ENCODE results near the gene NIPAL3.
"Not testable (repeated sequence)": the region's sequence is repeated elsewhere in the genome, so short reads cannot be mapped to it uniquely, and the experiment has no call there.

Gene NIPAL3

DNA sequence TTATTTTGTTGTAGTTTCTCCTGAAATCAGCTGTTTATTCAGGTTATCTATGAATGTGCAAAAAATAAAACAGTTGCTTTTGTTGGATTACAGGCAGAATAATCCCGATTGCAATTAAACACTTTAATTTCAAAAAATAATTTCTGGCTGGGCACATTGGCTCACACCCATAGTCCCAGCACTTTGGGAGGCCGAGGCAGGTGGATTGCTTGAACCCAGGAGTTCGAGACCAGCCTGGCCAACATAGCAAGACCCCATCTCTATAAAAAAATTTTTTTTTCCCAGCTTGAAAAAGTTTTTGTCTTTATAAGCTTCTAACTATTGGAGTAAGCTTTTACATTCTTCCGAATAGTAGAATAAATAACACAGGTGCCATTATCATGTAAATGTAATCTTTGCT lies 102.3 kb downstream of the NIPAL3 start:
- ATAC-seq, result no peak

DNA sequence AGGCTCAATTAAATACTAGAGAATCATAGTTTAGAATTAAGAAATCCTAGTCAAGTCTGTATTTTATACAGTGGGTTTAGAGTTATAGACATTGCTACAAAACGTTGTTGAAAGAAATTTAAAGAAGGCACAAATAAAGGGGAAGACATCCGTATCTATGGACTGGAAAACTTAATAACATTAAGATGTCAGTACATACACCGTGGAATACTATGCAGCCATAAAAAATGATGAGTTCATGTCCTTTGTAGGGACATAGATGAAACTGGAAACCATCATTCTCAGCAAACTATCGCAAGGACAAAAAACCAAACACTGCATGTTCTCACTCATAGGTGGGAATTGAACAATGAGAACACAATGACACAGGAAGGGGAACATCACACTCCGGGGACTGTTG lies 104.7 kb downstream of the NIPAL3 start:
- H3K36me3 Mint-ChIP-seq, result peaks cover 15% of the 10 kb centered on the region
- not testable (repeated sequence) for ATAC-seq; H3K4me3 Mint-ChIP-seq; H3K9me3 Mint-ChIP-seq; DNase-seq (ENCODE audit: low spot score in 2 of 2); H3K4me1 Mint-ChIP-seq; H3K27ac Mint-ChIP-seq

More for the DNA sequence above, 102.3 kb downstream of the NIPAL3 start:
- no peak overlapping the region for H3K27ac Mint-ChIP-seq
- H3K9me3 Mint-ChIP-seq, result no peaks in the 10 kb centered on the region
- peaks cover 6% of the 10 kb centered on the region for H3K4me1 Mint-ChIP-seq
- DNase-seq (ENCODE audit: low spot score in 2 of 2), result no peak
- peaks cover 6% of the 10 kb centered on the region for H3K36me3 Mint-ChIP-seq
- H3K4me3 Mint-ChIP-seq, result no peak overlapping the region
